A549 treated with RU486 at 1 μM for 4 hours (cell line): ENCODE data around the gene ITGA2. TPM values are rescaled to one million over a fixed set of nuclear protein-coding genes. Genes with fewer than 3 reads are reported as not detected.

Experiments
- total RNA-seq: library from RNA; stranded (reverse); fragments of 200-300 nt; extraction: Qiagen RNA extraction; gene quantifications from 5 replicates; pipeline ENCODE4 v1.2.3, GENCODE V29; 2022; ENCODE audit warnings: low read depth

Gene ITGA2
- total RNA-seq: 16.6 to 32.9 TPM (median 29.0 TPM) in 5 replicates

DNA sequence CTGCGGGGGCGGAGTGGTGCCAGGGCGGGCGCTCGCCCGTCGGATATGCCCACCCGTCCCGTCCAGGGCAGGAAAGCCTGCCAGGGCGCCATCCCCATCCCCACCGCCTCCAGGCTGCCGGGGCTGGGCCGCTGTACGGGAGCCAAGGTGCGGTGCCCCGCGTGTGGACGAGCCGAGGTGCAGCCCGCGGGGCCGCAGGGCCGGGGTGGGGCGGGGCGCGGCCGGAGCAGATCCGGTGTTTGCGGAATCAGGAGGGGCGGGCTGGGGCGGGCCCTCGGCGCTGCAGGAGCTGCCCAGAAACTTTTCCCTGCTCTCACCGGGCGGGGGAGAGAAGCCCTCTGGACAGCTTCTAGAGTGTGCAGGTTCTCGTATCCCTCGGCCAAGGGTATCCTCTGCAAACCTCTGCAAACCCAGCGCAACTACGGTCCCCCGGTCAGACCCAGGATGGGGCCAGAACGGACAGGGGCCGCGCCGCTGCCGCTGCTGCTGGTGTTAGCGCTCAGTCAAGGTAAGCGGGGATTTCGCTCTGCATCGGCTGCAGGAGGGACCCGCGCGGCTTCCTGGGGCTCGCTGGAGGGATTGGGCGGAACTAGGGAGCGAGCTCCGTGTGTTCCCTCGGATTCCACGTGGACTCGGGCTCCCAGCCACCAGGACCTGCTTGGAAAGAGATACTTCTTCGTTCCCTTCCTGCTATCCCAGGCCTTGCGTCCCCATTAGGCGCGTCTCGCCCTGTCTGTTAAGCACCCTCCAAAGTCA, at the start of gene ITGA2:
ITGA2 (plus strand) TSS at position 328 of the 756 bp plus-strand sequence; CDS start at position 445, 117 bp downstream.

DNA sequence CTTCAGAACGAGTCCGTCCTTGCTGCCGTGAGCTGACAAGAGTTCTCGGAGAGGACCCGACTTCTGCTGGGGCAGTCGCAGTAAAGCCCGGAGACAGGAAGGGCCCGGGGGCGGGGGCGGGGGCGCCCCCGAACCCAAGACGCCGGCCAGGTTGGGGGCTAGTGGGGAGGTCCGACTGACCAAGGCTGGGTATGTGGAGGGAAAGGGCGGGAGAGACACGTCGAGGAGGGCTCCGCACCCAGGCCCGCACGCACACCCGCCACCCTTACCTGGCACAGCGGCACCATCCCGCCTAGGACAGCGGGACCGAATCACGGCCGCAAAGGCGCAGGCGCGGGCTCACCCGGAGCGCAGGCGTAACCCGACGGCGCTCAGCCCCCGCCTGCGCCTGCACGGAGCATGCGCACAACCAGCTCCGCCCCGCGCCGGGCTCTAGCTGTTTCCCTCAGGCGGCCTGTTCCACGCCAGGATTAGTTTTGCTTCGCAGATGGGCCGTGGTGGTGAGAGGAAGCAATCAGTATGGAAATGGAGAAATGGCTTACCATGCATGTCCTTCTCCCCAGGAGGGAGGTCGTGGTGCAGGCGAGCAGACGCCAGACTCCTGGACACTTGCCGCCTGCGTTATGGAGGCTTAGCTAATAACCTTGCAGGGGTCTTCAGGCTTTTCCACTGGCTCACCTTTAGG, 120.4 kb downstream of the ITGA2 start, which contains the start of gene MOCS2:
MOCS2 (minus strand) TSS at position 315 of the 685 bp plus-strand sequence. CDS start 2,583 bp downstream, outside the sequence.

Other genes with a start within 250 kb of the ITGA2 start
- 1.0 to 1.6 TPM (median 1.5 TPM) in 5 replicates for gene ITGA1, start 201.4 kb upstream of the ITGA2 start, total RNA-seq
- gene PELO, start 201.4 kb upstream of the ITGA2 start, total RNA-seq: 17.0 to 25.5 TPM (median 19.6 TPM) in 5 replicates
- 31.5 to 40.5 TPM (median 34.7 TPM) in 5 replicates for gene MOCS2, start 120.4 kb downstream of the ITGA2 start, total RNA-seq